K562 (cell line): ENCODE results near the gene TFE3. TPM values are rescaled to one million over a fixed set of nuclear protein-coding genes. Genes with fewer than 3 reads are reported as not detected.
A peak's percentile ranks its signal among the peaks of the same experiment; 100 is the strongest.

Experiments used
- HEY1 ChIP-seq: fragments of 250-450 bp; sonication (Bioruptor Pico); IDR thresholded peaks from 2 replicates; pipeline ENCODE4 v1.5.0; 2020; ENCODE audit warnings: mild to moderate bottlenecking, moderate library complexity, borderline replicate concordance
- HNRNPUL1 ChIP-seq: fragments of 200-400 bp; formaldehyde crosslinking; IDR thresholded peaks from 2 replicates; pipeline ENCODE4 v1.6.1; 2017; ENCODE audit warnings: low read length
- HOXB6 ChIP-seq: fragments of 250-450 bp; sonication (Bioruptor Pico); IDR thresholded peaks from 2 replicates; pipeline ENCODE4 v1.5.1; 2022; ENCODE audit warnings: mild to moderate bottlenecking, borderline replicate concordance
- JUN ChIP-seq, 2 experiments: sonication (generic) in 1 of 2; formaldehyde crosslinking in 1 of 2; IDR thresholded peaks; 2 replicates each; pipeline versions ENCODE4 v1.6.1 to v1.8.0; 2012 to 2022; ENCODE audit warnings: borderline replicate concordance in 2 of 2, mild to moderate bottlenecking in 2 of 2, improper control_type of control experiment in 1 of 2, low read depth in 1 of 2, low read length in 1 of 2, missing genetic modification reagents in 1 of 2
- MAFF ChIP-seq: IDR thresholded peaks from 2 replicates; pipeline ENCODE4 v1.6.1; 2012; ENCODE audit warnings: low read length, improper control_type of control experiment
- OTX1 ChIP-seq: fragments of 450-650 bp; formaldehyde crosslinking; IDR thresholded peaks from 2 replicates; pipeline ENCODE4 v1.4.0; 2022; ENCODE audit warnings: mild to moderate bottlenecking
- PHF8 ChIP-seq: fragments of 200-600 bp; sonication (generic); IDR thresholded peaks from 2 replicates; pipeline ENCODE4 v1.6.1; 2012; ENCODE audit warnings: mixed run types, mild to moderate bottlenecking, inconsistent platforms, low read length, moderate library complexity, borderline replicate concordance
- SAP30 ChIP-seq: fragments of 200-600 bp; sonication (generic); IDR thresholded peaks from 2 replicates; pipeline ENCODE4 v1.6.1; 2012; ENCODE audit warnings: borderline replicate concordance, low read depth, mild to moderate bottlenecking, moderate library complexity, low read length, control low read depth, inconsistent platforms; ENCODE audit not compliant: insufficient read depth, poor library complexity, severe bottlenecking
- SIN3A ChIP-seq, 2 experiments: fragments of 150-350 bp in 1 of 2; IDR thresholded peaks; 2 replicates each; pipeline ENCODE4 v1.6.1; 2011 to 2016; ENCODE audit warnings: borderline replicate concordance in 2 of 2, low read depth in 2 of 2, low read length in 2 of 2, mild to moderate bottlenecking in 2 of 2, moderate library complexity in 2 of 2; ENCODE audit not compliant: control insufficient read depth in 1 of 2
- ZNF184 ChIP-seq: sonication (generic); formaldehyde crosslinking; IDR thresholded peaks from 2 replicates; pipeline ENCODE4 v1.5.0; 2020; ENCODE audit warnings: missing genetic modification reagents
- ZNF24 ChIP-seq: fragments of 450-650 bp; IDR thresholded peaks from 2 replicates; pipeline ENCODE4 v1.6.1; 2016
- polyA plus RNA-seq, 8 experiments: library from polyadenylated mRNA; depleted of rRNA in 4 of 8; stranded (reverse) in 5 of 8; unstranded in 3 of 8; fragments of >200 nt; fragmentation: Nextera tagmentation in 2 of 8; fragmentation: Illumina TruSeq in 1 of 8; extraction: Ambion mirVana in 2 of 8; extraction: Trizol in 1 of 8; gene quantifications; 2 replicates each; pipeline versions ENCODE4 v1.2.1 to v1.2.3, GENCODE V29; 2011 to 2014; ENCODE audit warnings: inconsistent platforms in 1 of 8, missing spikeins in 1 of 8
- total RNA-seq, 7 experiments: library from RNA; depleted of rRNA in 6 of 7; stranded (reverse); fragments of >200 nt in 6 of 7; fragmentation: Illumina TruSeq in 2 of 7; extraction: Trizol in 2 of 7; gene quantifications; 2 replicates each; pipeline versions ENCODE4 v1.2.1 to v1.2.3, GENCODE V29; 2011 to 2021; ENCODE audit warnings: low replicate concordance in 1 of 7
- TF ChIP-seq, protein P1 (sequence below): sonication (generic); formaldehyde crosslinking; IDR thresholded peaks from 2 replicates; pipeline ENCODE4 v1.8.0; 2022; ENCODE audit warnings: missing genetic modification reagents, mild to moderate bottlenecking, moderate library complexity, borderline replicate concordance
- TF ChIP-seq, protein P2 (sequence below): fragments of 450-650 bp; IDR thresholded peaks from 2 replicates; pipeline ENCODE4 v1.6.1; 2016; ENCODE audit warnings: low read depth, mild to moderate bottlenecking, moderate library complexity
- TF ChIP-seq, protein P3 (sequence below): fragments of 250-450 bp; sonication (Bioruptor Pico); IDR thresholded peaks from 2 replicates; pipeline ENCODE4 v1.8.0; 2022; ENCODE audit warnings: moderate library complexity, mild to moderate bottlenecking, inconsistent platforms
- TF ChIP-seq, protein P4 (sequence below), 2 experiments: IDR thresholded peaks in 1 of 2; conservative IDR thresholded peaks in 1 of 2; 2 replicates each; pipeline ENCODE4 v1.6.1; 2016; ENCODE audit warnings: low read depth in 2 of 2, mild to moderate bottlenecking in 1 of 2, missing compliant biosample characterization in 1 of 2, missing genetic modification characterization in 1 of 2, moderate library complexity in 1 of 2
- TF ChIP-seq, protein P5 (sequence below): fragments of 250-450 bp; sonication (Bioruptor Pico); IDR thresholded peaks from 2 replicates; pipeline ENCODE4 v1.5.0; 2021; ENCODE audit warnings: mild to moderate bottlenecking, borderline replicate concordance

TFE3 gene
- total and polyA plus RNA-seq, 9 of the 15 experiments (the other 6 are each of a cell fraction or from before 2014, with no cell fraction given) = 1.9 to 20.3 (median 11.9) TPM

DNA sequence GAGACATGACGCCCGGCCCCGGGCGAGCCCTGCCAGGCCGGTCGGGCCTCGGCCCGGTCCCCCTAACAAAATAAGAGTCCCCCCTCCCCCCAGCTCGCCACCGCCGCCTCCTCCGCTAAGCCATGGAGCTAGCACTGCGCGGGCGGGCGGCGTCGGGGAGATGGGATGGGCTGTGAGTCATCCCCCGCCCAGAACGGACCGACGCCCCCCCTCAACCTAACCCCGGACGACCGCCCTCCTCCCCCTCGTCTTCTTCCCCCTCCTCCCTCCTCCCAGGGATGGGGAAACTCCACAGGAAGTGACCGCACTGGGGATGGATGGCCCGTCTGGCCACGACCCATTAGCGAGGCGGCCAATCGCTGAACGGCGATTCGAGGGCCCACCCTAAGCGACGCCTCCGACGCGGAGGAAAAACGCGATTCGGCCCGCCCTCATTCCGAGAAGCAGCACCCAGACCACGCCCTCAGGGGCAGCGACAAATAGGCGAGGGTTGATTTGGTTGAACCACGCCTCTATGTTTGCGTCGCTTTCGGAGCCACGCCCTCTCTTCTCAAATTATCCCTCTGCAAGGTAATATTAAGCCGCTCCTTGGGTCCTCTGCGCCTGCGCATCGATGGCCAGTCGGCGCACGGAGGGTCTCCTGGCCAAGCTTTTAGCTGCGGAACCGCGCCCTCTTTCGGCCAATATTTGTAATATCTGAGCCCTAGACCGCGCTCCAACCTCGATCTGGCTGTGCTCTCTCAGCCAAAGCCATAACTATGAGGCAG lies at the start of gene TFE3 (continued):
- TF ChIP-seq, protein P1, sequence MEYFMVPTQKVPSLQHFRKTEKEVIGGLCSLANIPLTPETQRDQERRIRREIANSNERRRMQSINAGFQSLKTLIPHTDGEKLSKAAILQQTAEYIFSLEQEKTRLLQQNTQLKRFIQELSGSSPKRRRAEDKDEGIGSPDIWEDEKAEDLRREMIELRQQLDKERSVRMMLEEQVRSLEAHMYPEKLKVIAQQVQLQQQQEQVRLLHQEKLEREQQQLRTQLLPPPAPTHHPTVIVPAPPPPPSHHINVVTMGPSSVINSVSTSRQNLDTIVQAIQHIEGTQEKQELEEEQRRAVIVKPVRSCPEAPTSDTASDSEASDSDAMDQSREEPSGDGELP (CRISPR knock-in tag) = peak; percentile 1; the same call in 1 of the 2 replicates
- no peak for TF ChIP-seq SAP30
- TF ChIP-seq PHF8 = no peak
- TF ChIP-seq ZNF24 = no peak
- TF ChIP-seq, protein P2, sequence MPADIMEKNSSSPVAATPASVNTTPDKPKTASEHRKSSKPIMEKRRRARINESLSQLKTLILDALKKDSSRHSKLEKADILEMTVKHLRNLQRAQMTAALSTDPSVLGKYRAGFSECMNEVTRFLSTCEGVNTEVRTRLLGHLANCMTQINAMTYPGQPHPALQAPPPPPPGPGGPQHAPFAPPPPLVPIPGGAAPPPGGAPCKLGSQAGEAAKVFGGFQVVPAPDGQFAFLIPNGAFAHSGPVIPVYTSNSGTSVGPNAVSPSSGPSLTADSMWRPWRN = no peak
- no peak for TF ChIP-seq HOXB6 (CRISPR knock-in tag)
- no peak for TF ChIP-seq ZNF184 (CRISPR knock-in tag)
- no peak for TF ChIP-seq HNRNPUL1
- no peak for TF ChIP-seq MAFF
- no peak for TF ChIP-seq SIN3A (IDR thresholded peaks at IDR 0.05; ENCODE audit: borderline replicate concordance in 2 of 2, control insufficient read depth in 1 of 2, low read depth in 2 of 2, low read length in 2 of 2)
- TF ChIP-seq OTX1 (CRISPR knock-in tag) = no peak
- TF ChIP-seq, protein P3, sequence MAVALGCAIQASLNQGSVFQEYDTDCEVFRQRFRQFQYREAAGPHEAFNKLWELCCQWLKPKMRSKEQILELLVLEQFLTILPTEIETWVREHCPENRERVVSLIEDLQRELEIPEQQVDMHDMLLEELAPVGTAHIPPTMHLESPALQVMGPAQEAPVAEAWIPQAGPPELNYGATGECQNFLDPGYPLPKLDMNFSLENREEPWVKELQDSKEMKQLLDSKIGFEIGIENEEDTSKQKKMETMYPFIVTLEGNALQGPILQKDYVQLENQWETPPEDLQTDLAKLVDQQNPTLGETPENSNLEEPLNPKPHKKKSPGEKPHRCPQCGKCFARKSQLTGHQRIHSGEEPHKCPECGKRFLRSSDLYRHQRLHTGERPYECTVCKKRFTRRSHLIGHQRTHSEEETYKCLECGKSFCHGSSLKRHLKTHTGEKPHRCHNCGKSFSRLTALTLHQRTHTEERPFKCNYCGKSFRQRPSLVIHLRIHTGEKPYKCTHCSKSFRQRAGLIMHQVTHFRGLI (CRISPR knock-in tag) = no peak
- no peak for TF ChIP-seq HEY1 (CRISPR knock-in tag)
- 0 out of 2 replicates have a peak, but pooled peaks have one; percentile 42 for TF ChIP-seq JUN (IDR thresholded peaks at IDR 0.05; ENCODE audit: borderline replicate concordance, low read depth, low read length)
- no peak for TF ChIP-seq JUN (CRISPR knock-in tag; IDR thresholded peaks at IDR 0.05; ENCODE audit: borderline replicate concordance)
- TF ChIP-seq, protein P4, sequence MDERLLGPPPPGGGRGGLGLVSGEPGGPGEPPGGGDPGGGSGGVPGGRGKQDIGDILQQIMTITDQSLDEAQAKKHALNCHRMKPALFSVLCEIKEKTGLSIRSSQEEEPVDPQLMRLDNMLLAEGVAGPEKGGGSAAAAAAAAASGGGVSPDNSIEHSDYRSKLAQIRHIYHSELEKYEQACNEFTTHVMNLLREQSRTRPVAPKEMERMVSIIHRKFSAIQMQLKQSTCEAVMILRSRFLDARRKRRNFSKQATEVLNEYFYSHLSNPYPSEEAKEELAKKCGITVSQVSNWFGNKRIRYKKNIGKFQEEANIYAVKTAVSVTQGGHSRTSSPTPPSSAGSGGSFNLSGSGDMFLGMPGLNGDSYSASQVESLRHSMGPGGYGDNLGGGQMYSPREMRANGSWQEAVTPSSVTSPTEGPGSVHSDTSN (CRISPR knock-in tag; IDR thresholded peaks at IDR 0.05; ENCODE audit: low read depth) = no peak
- TF ChIP-seq, protein P4 (tag; conservative IDR thresholded peaks at IDR 0.05; ENCODE audit: low read depth) = peak; percentile 36; the same call in 1 of the 2 replicates
- TF ChIP-seq, protein P5, sequence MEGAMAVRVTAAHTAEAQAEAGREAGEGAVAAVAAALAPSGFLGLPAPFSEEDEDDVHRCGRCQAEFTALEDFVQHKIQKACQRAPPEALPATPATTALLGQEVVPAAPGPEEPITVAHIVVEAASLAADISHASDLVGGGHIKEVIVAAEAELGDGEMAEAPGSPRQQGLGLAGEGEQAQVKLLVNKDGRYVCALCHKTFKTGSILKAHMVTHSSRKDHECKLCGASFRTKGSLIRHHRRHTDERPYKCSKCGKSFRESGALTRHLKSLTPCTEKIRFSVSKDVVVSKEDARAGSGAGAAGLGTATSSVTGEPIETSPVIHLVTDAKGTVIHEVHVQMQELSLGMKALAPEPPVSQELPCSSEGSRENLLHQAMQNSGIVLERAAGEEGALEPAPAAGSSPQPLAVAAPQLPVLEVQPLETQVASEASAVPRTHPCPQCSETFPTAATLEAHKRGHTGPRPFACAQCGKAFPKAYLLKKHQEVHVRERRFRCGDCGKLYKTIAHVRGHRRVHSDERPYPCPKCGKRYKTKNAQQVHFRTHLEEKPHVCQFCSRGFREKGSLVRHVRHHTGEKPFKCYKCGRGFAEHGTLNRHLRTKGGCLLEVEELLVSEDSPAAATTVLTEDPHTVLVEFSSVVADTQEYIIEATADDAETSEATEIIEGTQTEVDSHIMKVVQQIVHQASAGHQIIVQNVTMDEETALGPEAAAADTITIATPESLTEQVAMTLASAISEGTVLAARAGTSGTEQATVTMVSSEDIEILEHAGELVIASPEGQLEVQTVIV (CRISPR knock-in tag) = no peak
